HG03064 (cell line): ENCODE results near the gene PDE4B.
"Not testable (repeated sequence)": the region's sequence is repeated elsewhere in the genome, so short reads cannot be mapped to it uniquely, and the experiment has no call there.

Experiments
- ATAC-seq: cut with Tn5 transposase; IDR thresholded peaks from one replicate; pipeline ENCODE4 v1.9.1; 2021; ENCODE audit warnings: low read depth; ENCODE audit not compliant: unreplicated experiment

The PDE4B gene

DNA sequence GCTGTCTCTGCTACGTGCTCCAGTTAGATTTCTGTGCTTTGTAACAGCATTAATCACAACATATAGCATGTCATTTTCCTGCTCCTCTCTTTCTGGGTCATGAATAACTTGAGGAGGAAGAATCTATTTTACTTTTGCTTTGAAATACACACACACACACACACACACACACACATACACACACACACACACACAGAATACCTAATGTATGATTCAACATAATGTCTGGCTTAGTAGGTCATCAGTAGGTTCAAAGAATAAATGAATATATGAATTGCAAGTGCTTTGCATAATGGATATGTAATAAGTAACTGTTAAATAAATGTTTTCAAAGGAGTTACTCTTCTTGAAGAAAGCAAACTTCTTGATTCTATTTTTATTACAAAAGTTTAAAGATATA lies 249.0 kb downstream of the PDE4B start:
- no peak for ATAC-seq

DNA sequence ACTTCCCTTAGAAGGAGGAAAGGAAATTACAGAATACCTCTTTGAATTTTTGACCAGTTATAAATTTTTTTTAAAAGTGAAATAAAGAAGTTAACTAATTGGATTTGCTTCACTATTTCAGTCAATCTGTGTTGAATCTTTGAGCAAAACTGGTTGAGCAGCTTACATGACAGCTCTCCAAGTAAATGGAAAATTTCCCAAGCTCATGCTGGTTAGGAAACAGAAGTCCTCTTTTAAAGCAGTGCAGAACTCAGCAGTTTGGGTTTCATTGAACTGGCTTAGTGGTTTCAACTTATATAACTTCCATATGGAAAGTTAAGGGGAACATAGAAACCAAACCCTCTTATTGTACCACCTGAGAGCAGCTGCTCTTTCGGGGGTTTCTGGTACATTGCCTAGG lies 250.5 kb downstream of the PDE4B start:
- no peak for ATAC-seq

DNA sequence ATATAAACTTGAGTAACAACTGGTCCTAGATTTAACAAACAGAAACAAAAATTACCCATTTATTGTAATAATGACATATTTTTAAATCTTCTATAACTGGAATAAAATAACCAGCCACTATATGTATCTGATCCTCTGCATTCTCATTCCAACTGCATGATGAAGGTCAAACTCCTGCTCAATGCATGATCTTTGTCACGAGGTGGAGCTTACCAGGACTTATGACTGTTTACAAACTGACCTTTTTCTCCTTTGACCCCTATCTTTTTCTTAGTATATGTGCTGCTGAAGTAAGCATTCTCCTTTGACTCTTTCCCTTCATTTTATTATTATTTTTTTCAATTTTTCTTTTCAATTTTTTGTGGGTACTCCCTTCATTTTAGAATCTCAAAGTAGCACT lies 252.2 kb downstream of the PDE4B start:
- no peak for ATAC-seq

DNA sequence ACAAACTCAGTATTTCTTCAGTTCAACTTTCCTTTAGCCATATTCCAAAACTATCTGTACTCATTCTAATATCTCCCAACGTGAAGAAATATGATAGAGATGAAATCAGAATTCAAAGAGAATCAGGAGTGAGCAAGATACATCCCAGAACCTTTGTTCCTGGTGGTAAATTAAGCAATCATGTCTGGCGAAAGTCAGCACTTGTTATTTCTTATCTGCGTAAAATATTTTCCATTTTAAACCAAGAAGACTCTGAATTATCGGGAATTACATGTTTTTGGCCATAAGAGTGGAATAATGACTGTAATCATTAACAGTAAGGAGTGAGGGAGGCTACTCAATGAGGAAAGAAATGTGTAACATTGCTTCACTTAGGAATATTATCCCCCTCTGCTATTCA lies 253.7 kb downstream of the PDE4B start:
- ATAC-seq: no peak

- no peak for ATAC-seq
Observed at GRCh38 chr1:66048011-66048410, 255.3 kb downstream of the PDE4B start.

DNA sequence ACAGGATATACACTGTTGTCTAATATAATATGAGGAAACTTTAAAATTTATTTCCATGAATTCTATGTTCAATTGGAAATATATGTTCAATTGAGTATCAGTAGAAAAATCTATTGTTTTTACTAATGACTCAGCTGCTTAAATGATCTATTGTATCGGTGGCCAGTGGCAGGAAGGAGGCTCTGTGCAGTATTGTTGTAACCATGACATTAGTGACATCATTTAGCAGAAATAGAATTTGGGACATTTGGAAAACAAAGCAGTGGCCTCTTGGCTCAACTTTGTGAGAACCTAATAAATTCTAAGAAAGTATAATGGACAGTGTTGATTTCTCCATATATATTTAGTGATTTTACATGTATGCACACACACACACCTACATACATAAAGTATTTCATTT lies 257.4 kb downstream of the PDE4B start:
- no peak for ATAC-seq

DNA sequence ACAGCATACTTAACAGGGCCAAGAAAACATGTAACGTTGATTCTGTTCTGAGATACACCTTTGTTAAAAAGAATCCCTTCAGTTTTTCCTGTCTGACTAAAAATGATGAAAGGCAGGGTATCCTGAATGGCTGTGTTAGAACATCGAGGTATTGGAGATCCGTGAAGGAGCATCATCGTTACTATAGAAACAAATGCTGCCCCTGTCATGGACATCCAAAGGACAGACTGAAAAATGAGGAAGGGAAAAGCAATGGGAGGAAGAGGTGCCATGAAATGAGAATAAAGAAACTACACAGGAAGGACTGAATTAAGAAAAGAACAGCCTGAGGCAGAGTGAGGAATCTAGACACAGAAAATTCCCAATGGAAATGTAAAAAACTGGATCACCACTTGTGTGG lies 257.9 kb downstream of the PDE4B start:
- ATAC-seq: no peak

GRCh38 chr1:66055092-66055491 lies 262.4 kb downstream of the PDE4B start:
- ATAC-seq: no peak

- not testable (repeated sequence) for ATAC-seq
Observed at GRCh38 chr1:66057448-66057847, 264.8 kb downstream of the PDE4B start.

- ATAC-seq: no peak
Observed at GRCh38 chr1:66058558-66058957, 265.9 kb downstream of the PDE4B start.

- ATAC-seq: not testable (repeated sequence)
Observed at GRCh38 chr1:66067219-66067618, 274.5 kb downstream of the PDE4B start.

- no peak for ATAC-seq
Observed at GRCh38 chr1:66069976-66070876, 277.5 kb downstream of the PDE4B start.

DNA sequence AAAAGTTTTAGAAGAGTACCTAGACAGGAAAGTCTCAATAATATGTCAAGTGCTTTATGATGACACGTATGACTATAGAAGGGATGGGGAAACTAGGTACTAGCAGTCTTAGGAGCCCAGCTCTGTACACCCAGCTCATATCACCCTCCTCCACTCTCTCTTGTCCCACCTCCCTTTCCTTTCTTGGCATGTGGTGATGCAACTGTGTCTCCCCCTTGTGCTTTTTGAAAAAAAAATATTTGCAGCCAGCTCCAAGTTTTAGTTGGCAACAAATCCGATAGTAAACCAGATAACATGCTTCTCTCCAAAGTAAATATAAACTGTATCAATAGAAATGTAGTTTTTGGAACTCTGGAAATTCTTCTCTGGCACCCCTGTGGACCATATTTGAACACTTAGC lies 280.7 kb downstream of the PDE4B start:
- no peak for ATAC-seq

DNA sequence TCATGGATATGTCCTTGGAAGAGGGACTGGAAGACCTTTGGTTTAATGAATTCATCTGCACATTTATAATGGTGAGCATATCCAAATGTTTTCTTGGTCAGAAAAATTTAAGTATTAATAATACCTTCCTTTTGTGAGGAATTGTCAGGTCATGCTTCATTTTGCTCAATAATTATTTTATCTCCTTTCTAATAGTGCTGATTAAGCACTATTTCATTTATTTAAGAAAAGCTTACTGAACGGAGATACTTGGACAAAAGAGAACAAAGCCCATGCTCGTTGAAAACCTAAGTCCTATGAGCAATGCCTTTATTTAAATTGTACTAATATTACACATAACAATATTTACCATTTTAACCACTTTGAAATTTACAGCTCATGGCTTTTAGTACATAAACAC lies 281.5 kb downstream of the PDE4B start:
- no peak for ATAC-seq

- ATAC-seq: no peak
Observed at GRCh38 chr1:66078412-66078811, 285.7 kb downstream of the PDE4B start.

GRCh38 chr1:66083003-66083402 lies 290.3 kb downstream of the PDE4B start:
- no peak for ATAC-seq

DNA sequence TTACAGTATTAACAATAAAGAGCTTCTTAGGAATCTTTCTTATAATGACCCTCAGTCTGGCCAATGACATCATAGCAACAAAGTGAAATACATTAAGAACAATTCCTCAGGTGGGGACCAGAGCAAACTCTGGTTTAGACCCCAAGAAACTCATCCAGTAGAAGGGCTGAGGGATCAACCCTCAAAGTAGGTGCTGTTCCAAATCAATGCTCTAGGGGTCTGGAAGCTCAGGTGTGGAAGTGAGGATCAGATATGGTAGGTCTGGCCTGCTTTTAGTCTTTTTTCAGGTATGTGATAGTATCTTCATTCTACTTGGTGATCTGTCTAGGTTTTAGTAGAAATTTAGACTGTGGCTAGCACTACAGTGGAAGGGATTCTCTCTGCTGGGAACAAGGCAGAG lies 291.7 kb downstream of the PDE4B start:
- ATAC-seq: no peak

- no peak for ATAC-seq
Observed at GRCh38 chr1:66085600-66085999, 292.9 kb downstream of the PDE4B start.

- ATAC-seq: no peak
Observed at GRCh38 chr1:66088787-66089186, 296.1 kb downstream of the PDE4B start.

DNA sequence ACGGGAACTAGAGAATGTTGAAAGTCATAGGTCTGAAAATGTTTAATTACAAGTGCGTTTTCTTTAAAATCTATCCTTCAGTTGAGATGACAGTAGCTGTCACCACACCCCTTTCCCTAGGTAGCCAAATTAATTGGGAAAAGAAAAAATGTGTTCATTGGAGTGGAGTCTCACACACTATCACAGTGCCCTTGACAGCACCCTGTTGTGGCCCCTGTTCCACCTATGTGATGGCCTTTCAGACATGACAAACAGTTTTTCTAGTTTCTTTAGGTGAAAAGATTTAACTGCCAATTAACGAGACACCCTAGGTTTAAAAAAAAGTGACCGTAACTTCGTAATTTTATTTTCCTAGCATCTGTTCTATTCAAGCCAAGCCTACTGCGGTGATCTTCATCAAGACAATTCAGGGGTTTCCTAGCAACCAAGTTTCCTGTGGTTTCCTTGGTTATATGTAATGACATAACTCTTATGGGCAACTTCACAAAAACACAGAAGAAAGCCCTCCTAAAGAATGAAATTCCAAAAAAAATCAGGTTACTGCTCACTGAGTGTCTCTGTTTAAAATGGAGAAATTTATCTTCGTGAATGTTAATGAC lies 298.3 kb downstream of the PDE4B start:
- ATAC-seq: no peak

DNA sequence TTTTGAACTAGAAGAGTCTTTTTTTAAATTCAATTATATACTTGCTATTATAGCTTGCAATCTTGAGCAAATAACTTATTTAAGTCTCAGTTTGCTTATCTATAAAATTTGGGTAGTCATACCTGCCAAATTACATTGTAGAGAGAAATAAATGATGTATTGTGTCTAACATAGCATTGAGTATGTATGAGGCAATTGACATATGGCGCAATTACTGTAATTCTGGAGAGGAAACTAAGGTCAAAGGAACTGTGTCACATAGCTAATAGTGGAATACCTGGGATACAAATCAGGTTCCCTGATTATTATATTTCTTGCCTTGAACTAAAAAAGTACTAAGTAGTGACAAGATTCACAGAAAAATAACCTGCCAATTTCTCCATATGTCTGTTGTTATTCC lies 302.5 kb downstream of the PDE4B start:
- ATAC-seq: no peak

GRCh38 chr1:66100959-66101358 lies 308.3 kb downstream of the PDE4B start:
- ATAC-seq: not testable (repeated sequence)
